Endothelial cell of umbilical vein (primary cell): ENCODE measurements around the gene CUX1. TPM values are rescaled to one million over a fixed set of nuclear protein-coding genes. Genes with fewer than 3 reads are reported as not detected.
A peak's percentile ranks its signal among the peaks of the same experiment; 100 is the strongest.

Source experiments
- BruUV-seq: library from RNA; stranded (reverse); fragments of 400-500 nt; replicated peaks from 2 replicates; lab custom pipeline; 2021; lab: Mats Ljungman, UMichigan
- CTCF ChIA-PET: fragments of 300-600, 350-600 bp; sonication (Branson Sonifier 250); formaldehyde crosslinking; loops from one replicate; lab custom pipeline; 2021; ENCODE audit warnings: antibody characterized with exemption, inconsistent platforms; lab: Charles Lee
- POLR2A ChIA-PET: fragments of 300-600, 350-600 bp; sonication (Branson Sonifier 250); formaldehyde crosslinking; loops from one replicate; lab custom pipeline; 2021; ENCODE audit warnings: antibody characterized with exemption, inconsistent platforms; lab: Charles Lee
- DNase-seq: peaks from one replicate; pipeline ENCODE4 v3.0.0-alpha.2; 2011; ENCODE audit warnings: low read depth, low spot score
- FAIRE-seq: peaks from 2 replicates; lab custom pipeline; 2011; peaks lifted over from hg19 to GRCh38; lab: Jason Lieb, UNC
- H2AFZ ChIP-seq: 2 replicates; pipeline ENCODE4 v1.6.0; 2012; ENCODE audit warnings: low read depth, low read length, control low read depth, inconsistent platforms
- H3K27ac ChIP-seq: 2 replicates; pipeline ENCODE4 v1.5.1; 2011; ENCODE audit warnings: low read depth, mild to moderate bottlenecking, control low read depth, low read length, moderate library complexity; ENCODE audit not compliant: insufficient read depth
- H3K27me3 ChIP-seq, 2 experiments: 2 replicates each; pipeline versions ENCODE4 v1.6.0 to v1.6.1; 2011; ENCODE audit warnings: low read length in 2 of 2, mixed read lengths in 1 of 2; ENCODE audit not compliant: control insufficient read depth in 2 of 2, insufficient read depth in 2 of 2
- H3K36me3 ChIP-seq, 2 experiments: 2 replicates in 1 of 2; 3 replicates in 1 of 2; pipeline ENCODE4 v1.5.1; 2011; ENCODE audit warnings: low read length in 2 of 2, mild to moderate bottlenecking in 1 of 2, moderate library complexity in 1 of 2; ENCODE audit not compliant: control insufficient read depth in 2 of 2, insufficient read depth in 2 of 2; ENCODE audit errors: extremely low read depth in 1 of 2
- H3K4me1 ChIP-seq: 3 replicates; pipeline ENCODE4 v1.5.1; 2011; ENCODE audit warnings: mild to moderate bottlenecking, low read length; ENCODE audit not compliant: control insufficient read depth, insufficient read depth; ENCODE audit errors: extremely low read depth
- H3K4me2 ChIP-seq: 2 replicates; pipeline ENCODE4 v1.6.1; 2011; ENCODE audit warnings: low read length, control low read depth, mixed read lengths; ENCODE audit not compliant: insufficient read depth
- H3K4me3 ChIP-seq, 3 experiments: fragments of 200-600 bp in 1 of 3; sonication (generic), shearing (Covaris generic) in 1 of 3; replicated peaks in 1 of 3; 2 replicates each; pipeline ENCODE4 v1.5.1; 2011 to 2016; ENCODE audit warnings: control low read depth in 3 of 3, low read length in 3 of 3, mild to moderate bottlenecking in 2 of 3, inconsistent platforms in 1 of 3, low read depth in 1 of 3, moderate library complexity in 1 of 3; ENCODE audit not compliant: insufficient read depth in 1 of 3
- H3K79me2 ChIP-seq: 2 replicates; pipeline ENCODE4 v1.6.0; 2012; ENCODE audit warnings: low read length, inconsistent platforms; ENCODE audit not compliant: control insufficient read depth, insufficient read depth
- H3K9ac ChIP-seq: replicated peaks from 2 replicates; pipeline ENCODE3; 2011; ENCODE audit warnings: low read length, control low read depth; ENCODE audit not compliant: insufficient read depth; ENCODE audit errors: extremely low read depth
- H3K9me1 ChIP-seq: replicated peaks from 3 replicates; pipeline ENCODE4 v1.6.0; 2011; ENCODE audit warnings: mild to moderate bottlenecking, low read length; ENCODE audit not compliant: control insufficient read depth, insufficient read depth; ENCODE audit errors: extremely low read depth
- H3K9me3 ChIP-seq: replicated peaks from 2 replicates; pipeline ENCODE4 v1.5.1; 2012; ENCODE audit warnings: low read length, inconsistent platforms; ENCODE audit not compliant: control insufficient read depth, insufficient read depth
- H4K20me1 ChIP-seq: replicated peaks from 2 replicates; pipeline ENCODE3; 2011; ENCODE audit warnings: mild to moderate bottlenecking, low read length; ENCODE audit not compliant: control insufficient read depth, insufficient read depth; ENCODE audit errors: extremely low read depth
- EZH2 ChIP-seq: IDR thresholded peaks from 2 replicates; pipeline ENCODE4 v1.6.1; 2012; ENCODE audit warnings: borderline replicate concordance, low read depth, mild to moderate bottlenecking, moderate library complexity, low read length, inconsistent platforms; ENCODE audit not compliant: severe bottlenecking
- FOS ChIP-seq: IDR thresholded peaks from 2 replicates; pipeline ENCODE4 v1.6.1; 2011; ENCODE audit warnings: mild to moderate bottlenecking, low read length, moderate library complexity, borderline replicate concordance; ENCODE audit not compliant: insufficient read depth
- GATA2 ChIP-seq: IDR thresholded peaks from 2 replicates; pipeline ENCODE4 v1.7.0; 2011; ENCODE audit warnings: low read depth, mild to moderate bottlenecking, moderate library complexity, mixed read lengths, low read length; ENCODE audit not compliant: insufficient read length, insufficient read depth
- JUN ChIP-seq: IDR thresholded peaks from 2 replicates; pipeline ENCODE4 v1.6.1; 2011; ENCODE audit warnings: borderline replicate concordance, low read depth; ENCODE audit not compliant: insufficient read length, insufficient read depth
- MYC ChIP-seq: IDR thresholded peaks from one replicate; pipeline ENCODE4 v1.6.1; 2011; ENCODE audit warnings: mild to moderate bottlenecking, low read depth, low read length
- POLR2A ChIP-seq: IDR thresholded peaks from 2 replicates; pipeline ENCODE4 v1.6.1; 2012; ENCODE audit warnings: low read depth, mild to moderate bottlenecking, control low read depth, low read length
- POLR2AphosphoS5 ChIP-seq: IDR thresholded peaks from 2 replicates; pipeline ENCODE4 v1.6.1; 2012; ENCODE audit warnings: low read depth, mild to moderate bottlenecking, control low read depth, low read length, moderate library complexity; ENCODE audit not compliant: insufficient read depth
- dilution Hi-C: fragments of 300-500 bp; cut with MboI; formaldehyde crosslinking; loops from one replicate; pipeline ENCODE4 v1.15.0; 2019; ENCODE audit warnings: low sequenced_read_pairs; ENCODE audit not compliant: extremely low pct_ligation_motif_present
- intact Hi-C: fragments of 100-400 bp; cut with micrococcal nuclease; formaldehyde crosslinking; loops from one replicate; pipeline ENCODE4 v1.10.0; 2022
- polyA plus RNA-seq, 4 experiments: library from polyadenylated mRNA; depleted of rRNA in 3 of 4; stranded (reverse) in 3 of 4; unstranded in 1 of 4; fragments of >200 nt; gene quantifications; 2 replicates each; pipeline versions ENCODE4 v1.2.1 to v1.2.3, GENCODE V29; 2011 to 2012; ENCODE audit warnings: missing spikeins in 1 of 4
- total RNA-seq: library from RNA; stranded (reverse); gene quantifications from 2 replicates; pipeline ENCODE4 v1.2.3, GENCODE V29; 2021
- TF ChIP-seq, protein P1 (sequence below), 2 donors: IDR thresholded peaks; 1 replicate in 1 of 2; 2 replicates in 1 of 2; pipeline ENCODE4 v1.5.1; 2011; ENCODE audit warnings: low read length in 2 of 2, mild to moderate bottlenecking in 2 of 2, moderate library complexity in 2 of 2, control low read depth in 1 of 2, inconsistent platforms in 1 of 2, low read depth in 1 of 2; ENCODE audit not compliant: insufficient read depth in 1 of 2; ENCODE audit errors: extremely low read depth in 1 of 2
- TF ChIP-seq, protein P2 (sequence below): IDR thresholded peaks from 2 replicates; pipeline ENCODE4 v1.6.1; 2011; ENCODE audit not compliant: insufficient read depth, insufficient read length

Gene CUX1
- total and polyA plus RNA-seq, 2 donors (not counting 3 experiments of a cell fraction or from before 2014, with no cell fraction given): 13.8 to 49.8 TPM

DNA sequence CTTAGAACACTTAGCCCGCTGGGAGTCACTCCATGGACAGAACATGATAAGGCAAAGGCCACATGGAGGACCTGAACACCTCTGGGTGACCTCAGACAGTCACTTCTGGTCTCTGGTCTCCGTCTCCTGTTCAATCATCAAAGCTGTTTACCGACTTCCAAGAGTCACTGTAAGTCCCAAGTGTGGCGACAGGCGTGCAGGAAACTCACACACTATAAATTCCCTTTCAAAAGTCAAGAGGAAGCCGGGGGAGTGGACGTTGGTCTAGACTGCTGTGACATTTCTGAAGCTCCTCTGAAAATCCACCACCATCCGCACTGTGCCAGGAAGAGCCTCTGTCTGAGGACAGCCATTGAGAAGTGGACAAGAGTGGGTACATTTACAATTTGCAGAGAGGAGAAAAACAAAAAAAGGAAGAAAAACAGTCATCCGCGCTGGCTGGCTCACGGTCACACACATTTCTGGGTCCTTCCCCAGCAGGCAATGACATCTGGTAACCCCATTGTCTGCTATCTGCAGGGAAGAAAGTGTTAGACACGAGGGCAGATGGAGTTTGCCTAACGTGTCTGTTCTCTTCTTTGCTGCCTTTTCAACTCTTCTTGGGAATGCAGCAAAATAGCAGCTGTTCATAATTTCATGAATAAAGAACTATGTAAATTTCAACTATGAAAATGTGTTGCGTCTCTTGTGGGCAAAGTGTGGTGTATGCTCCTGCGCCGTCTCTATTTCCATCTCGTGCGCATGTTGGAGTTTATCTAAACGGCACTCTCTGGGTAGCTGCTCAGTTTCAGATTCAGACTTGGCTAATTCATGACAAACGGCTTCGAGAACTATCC is 32.9 kb upstream of the CUX1 start:
- no TSS peak for BruUV-seq
- no peaks in the 10 kb centered on the region for H3K9me1 ChIP-seq
- H3K9ac ChIP-seq: no peak overlapping the region
- H3K9me3 ChIP-seq: no peaks in the 10 kb centered on the region
- intact Hi-C loops (no loop called here), dilution Hi-C loops (no loop called here)
- peaks cover 4 to 8% of the 10 kb centered on the region in 2 experiments for H3K27me3 ChIP-seq
- H3K4me3 ChIP-seq: no peak overlapping the region
- no peak overlapping the region for H3K4me2 ChIP-seq
- no peaks in the 10 kb centered on the region for H3K36me3 ChIP-seq
- no peaks in the 10 kb centered on the region for H3K79me2 ChIP-seq
- FAIRE-seq (peak; percentile 21), DNase-seq (no peak)
- peak overlapping the region; percentile 1 for H2AFZ ChIP-seq
- H3K4me1 ChIP-seq: no peaks in the 10 kb centered on the region
- CTCF ChIA-PET: interaction anchor here (0.9 kb wide), 1 partner anchor 21 kb away, joined by 3 read pairs; no protein-coding TSS in a partner anchor
- no peak overlapping the region for H3K27ac ChIP-seq
- no peaks in the 10 kb centered on the region for H4K20me1 ChIP-seq
- TF ChIP-seq POLR2AphosphoS5 (no peak), JUN (no peak), POLR2A (no peak), FOS (no peak), GATA2 (no peak), MYC (no peak), EZH2 (no peak)
- TF ChIP-seq, protein P1, sequence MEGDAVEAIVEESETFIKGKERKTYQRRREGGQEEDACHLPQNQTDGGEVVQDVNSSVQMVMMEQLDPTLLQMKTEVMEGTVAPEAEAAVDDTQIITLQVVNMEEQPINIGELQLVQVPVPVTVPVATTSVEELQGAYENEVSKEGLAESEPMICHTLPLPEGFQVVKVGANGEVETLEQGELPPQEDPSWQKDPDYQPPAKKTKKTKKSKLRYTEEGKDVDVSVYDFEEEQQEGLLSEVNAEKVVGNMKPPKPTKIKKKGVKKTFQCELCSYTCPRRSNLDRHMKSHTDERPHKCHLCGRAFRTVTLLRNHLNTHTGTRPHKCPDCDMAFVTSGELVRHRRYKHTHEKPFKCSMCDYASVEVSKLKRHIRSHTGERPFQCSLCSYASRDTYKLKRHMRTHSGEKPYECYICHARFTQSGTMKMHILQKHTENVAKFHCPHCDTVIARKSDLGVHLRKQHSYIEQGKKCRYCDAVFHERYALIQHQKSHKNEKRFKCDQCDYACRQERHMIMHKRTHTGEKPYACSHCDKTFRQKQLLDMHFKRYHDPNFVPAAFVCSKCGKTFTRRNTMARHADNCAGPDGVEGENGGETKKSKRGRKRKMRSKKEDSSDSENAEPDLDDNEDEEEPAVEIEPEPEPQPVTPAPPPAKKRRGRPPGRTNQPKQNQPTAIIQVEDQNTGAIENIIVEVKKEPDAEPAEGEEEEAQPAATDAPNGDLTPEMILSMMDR (IDR thresholded peaks at IDR 0.05; ENCODE audit: extremely low read depth in 1 of 2, insufficient read depth in 1 of 2, low read depth in 1 of 2, low read length in 2 of 2): no peak
- TF ChIP-seq, protein P2, sequence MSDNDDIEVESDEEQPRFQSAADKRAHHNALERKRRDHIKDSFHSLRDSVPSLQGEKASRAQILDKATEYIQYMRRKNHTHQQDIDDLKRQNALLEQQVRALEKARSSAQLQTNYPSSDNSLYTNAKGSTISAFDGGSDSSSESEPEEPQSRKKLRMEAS: no peak
- POLR2A ChIA-PET: no interaction called here
